ENCODE data around the gene LRRC8A.

The LRRC8A gene

GRCh38 chr9:128894764-128895163, 12.8 kb downstream of the LRRC8A start:
- Histone ChIP-seq H3K27ac (ENCODE audit: low read length) (no peak overlapping the region), H3K36me3 (ENCODE audit: control insufficient read depth, low read depth, low read length) (peaks cover 45% of the 10 kb centered on the region), H3K4me1 (ENCODE audit: control insufficient read depth, low read depth, low read length) (peaks cover 13% of the 10 kb centered on the region), H3K9me3 (ENCODE audit: control insufficient read depth, low read depth, low read length) (no peaks in the 10 kb centered on the region), H3K27me3 (ENCODE audit: control insufficient read depth, insufficient read depth, low read length) (no peaks in the 10 kb centered on the region), H3K9ac (ENCODE audit: low read length) (no peak overlapping the region), H3K4me3 (ENCODE audit: low read length) (no peak overlapping the region)

GRCh38 chr9:128895556-128895955, 13.6 kb downstream of the LRRC8A start:
- H3K4me3 ChIP-seq (ENCODE audit: low read length): no peak overlapping the region
- peaks cover 13% of the 10 kb centered on the region for H3K4me1 ChIP-seq (ENCODE audit: control insufficient read depth, low read depth, low read length)
- no peaks in the 10 kb centered on the region for H3K9me3 ChIP-seq (ENCODE audit: control insufficient read depth, low read depth, low read length)
- no peak overlapping the region for H3K27ac ChIP-seq (ENCODE audit: low read length)
- H3K27me3 ChIP-seq (ENCODE audit: control insufficient read depth, insufficient read depth, low read length): no peaks in the 10 kb centered on the region
- peaks cover 44% of the 10 kb centered on the region for H3K36me3 ChIP-seq (ENCODE audit: control insufficient read depth, low read depth, low read length)
- no peak overlapping the region for H3K9ac ChIP-seq (ENCODE audit: low read length)

GRCh38 chr9:128898382-128898781, 16.4 kb downstream of the LRRC8A start:
- Histone ChIP-seq H3K9ac (ENCODE audit: low read length) (no peak overlapping the region), H3K9me3 (ENCODE audit: control insufficient read depth, low read depth, low read length) (no peaks in the 10 kb centered on the region), H3K27me3 (ENCODE audit: control insufficient read depth, insufficient read depth, low read length) (no peaks in the 10 kb centered on the region), H3K4me1 (ENCODE audit: control insufficient read depth, low read depth, low read length) (peaks cover 13% of the 10 kb centered on the region), H3K36me3 (ENCODE audit: control insufficient read depth, low read depth, low read length) (peaks cover 24% of the 10 kb centered on the region), H3K4me3 (ENCODE audit: low read length) (no peak overlapping the region), H3K27ac (ENCODE audit: low read length) (no peak overlapping the region)

GRCh38 chr9:128898845-128899565, 17.1 kb downstream of the LRRC8A start:
- H3K9me3 ChIP-seq (ENCODE audit: control insufficient read depth, low read depth, low read length): no peaks in the 10 kb centered on the region
- no peak overlapping the region for H3K9ac ChIP-seq (ENCODE audit: low read length)
- no peak overlapping the region for H3K27ac ChIP-seq (ENCODE audit: low read length)
- H3K27me3 ChIP-seq (ENCODE audit: control insufficient read depth, insufficient read depth, low read length): no peaks in the 10 kb centered on the region
- H3K4me3 ChIP-seq (ENCODE audit: low read length): no peak overlapping the region
- peaks cover 13% of the 10 kb centered on the region for H3K4me1 ChIP-seq (ENCODE audit: control insufficient read depth, low read depth, low read length)
- peaks cover 21% of the 10 kb centered on the region for H3K36me3 ChIP-seq (ENCODE audit: control insufficient read depth, low read depth, low read length)

GRCh38 chr9:128899566-128900322, 17.8 kb downstream of the LRRC8A start:
- no peak overlapping the region for H3K4me3 ChIP-seq (ENCODE audit: low read length)

GRCh38 chr9:128901379-128901778, 19.4 kb downstream of the LRRC8A start:
- Histone ChIP-seq H3K36me3 (ENCODE audit: control insufficient read depth, low read depth, low read length) (peaks cover 9% of the 10 kb centered on the region), H3K4me3 (ENCODE audit: low read length) (no peak overlapping the region), H3K9ac (ENCODE audit: low read length) (no peak overlapping the region), H3K27me3 (ENCODE audit: control insufficient read depth, insufficient read depth, low read length) (no peaks in the 10 kb centered on the region), H3K4me1 (ENCODE audit: control insufficient read depth, low read depth, low read length) (no peaks in the 10 kb centered on the region), H3K27ac (ENCODE audit: low read length) (no peak overlapping the region), H3K9me3 (ENCODE audit: control insufficient read depth, low read depth, low read length) (no peaks in the 10 kb centered on the region)

More at GRCh38 chr9:128899566-128900322, 17.8 kb downstream of the LRRC8A start:
- H3K9me3 ChIP-seq (ENCODE audit: control insufficient read depth, low read depth, low read length): no peaks in the 10 kb centered on the region
- no peak overlapping the region for H3K27ac ChIP-seq (ENCODE audit: low read length)
- H3K27me3 ChIP-seq (ENCODE audit: control insufficient read depth, insufficient read depth, low read length): no peaks in the 10 kb centered on the region
- no peak overlapping the region for H3K9ac ChIP-seq (ENCODE audit: low read length)
- H3K4me1 ChIP-seq (ENCODE audit: control insufficient read depth, low read depth, low read length): peaks cover 13% of the 10 kb centered on the region
- H3K36me3 ChIP-seq (ENCODE audit: control insufficient read depth, low read depth, low read length): peaks cover 20% of the 10 kb centered on the region

- peaks cover 6% of the 10 kb centered on the region for H3K36me3 ChIP-seq (ENCODE audit: control insufficient read depth, low read depth, low read length)
- H3K27ac ChIP-seq (ENCODE audit: low read length): no peak overlapping the region
- no peak overlapping the region for H3K9ac ChIP-seq (ENCODE audit: low read length)
- H3K27me3 ChIP-seq (ENCODE audit: control insufficient read depth, insufficient read depth, low read length): no peaks in the 10 kb centered on the region
- H3K9me3 ChIP-seq (ENCODE audit: control insufficient read depth, low read depth, low read length): no peaks in the 10 kb centered on the region
- no peak overlapping the region for H3K4me3 ChIP-seq (ENCODE audit: low read length)
- no peaks in the 10 kb centered on the region for H3K4me1 ChIP-seq (ENCODE audit: control insufficient read depth, low read depth, low read length)
Observed at GRCh38 chr9:128901822-128902221, 19.9 kb downstream of the LRRC8A start.

GRCh38 chr9:128902351-128903078, 20.6 kb downstream of the LRRC8A start:
- H3K27ac ChIP-seq (ENCODE audit: low read length): no peak overlapping the region
- no peaks in the 10 kb centered on the region for H3K9me3 ChIP-seq (ENCODE audit: control insufficient read depth, low read depth, low read length)
- no peak overlapping the region for H3K9ac ChIP-seq (ENCODE audit: low read length)
- peaks cover 8% of the 10 kb centered on the region for H3K36me3 ChIP-seq (ENCODE audit: control insufficient read depth, low read depth, low read length)
- no peak overlapping the region for H3K4me3 ChIP-seq (ENCODE audit: low read length)
- H3K4me1 ChIP-seq (ENCODE audit: control insufficient read depth, low read depth, low read length): no peaks in the 10 kb centered on the region
- no peaks in the 10 kb centered on the region for H3K27me3 ChIP-seq (ENCODE audit: control insufficient read depth, insufficient read depth, low read length)

GRCh38 chr9:128903079-128903461, 21.1 kb downstream of the LRRC8A start:
- peaks cover 14% of the 10 kb centered on the region for H3K36me3 ChIP-seq (ENCODE audit: control insufficient read depth, low read depth, low read length)
- no peaks in the 10 kb centered on the region for H3K9me3 ChIP-seq (ENCODE audit: control insufficient read depth, low read depth, low read length)
- H3K27me3 ChIP-seq (ENCODE audit: control insufficient read depth, insufficient read depth, low read length): no peaks in the 10 kb centered on the region
- no peaks in the 10 kb centered on the region for H3K4me1 ChIP-seq (ENCODE audit: control insufficient read depth, low read depth, low read length)
- no peak overlapping the region for H3K4me3 ChIP-seq (ENCODE audit: low read length)
- no peak overlapping the region for H3K27ac ChIP-seq (ENCODE audit: low read length)
- H3K9ac ChIP-seq (ENCODE audit: low read length): no peak overlapping the region

GRCh38 chr9:128903871-128904620, 22.1 kb downstream of the LRRC8A start:
- no peak overlapping the region for H3K4me3 ChIP-seq (ENCODE audit: low read length)
- no peaks in the 10 kb centered on the region for H3K4me1 ChIP-seq (ENCODE audit: control insufficient read depth, low read depth, low read length)
- no peaks in the 10 kb centered on the region for H3K9me3 ChIP-seq (ENCODE audit: control insufficient read depth, low read depth, low read length)
- no peaks in the 10 kb centered on the region for H3K27me3 ChIP-seq (ENCODE audit: control insufficient read depth, insufficient read depth, low read length)
- no peak overlapping the region for H3K9ac ChIP-seq (ENCODE audit: low read length)
- H3K36me3 ChIP-seq (ENCODE audit: control insufficient read depth, low read depth, low read length): peaks cover 23% of the 10 kb centered on the region
- no peak overlapping the region for H3K27ac ChIP-seq (ENCODE audit: low read length)

GRCh38 chr9:128905964-128906363, 24.0 kb downstream of the LRRC8A start:
- H3K27ac ChIP-seq (ENCODE audit: low read length): no peak overlapping the region
- peaks cover 42% of the 10 kb centered on the region for H3K36me3 ChIP-seq (ENCODE audit: control insufficient read depth, low read depth, low read length)

More at GRCh38 chr9:128905964-128906363, 24.0 kb downstream of the LRRC8A start:
- Histone ChIP-seq H3K4me1 (ENCODE audit: control insufficient read depth, low read depth, low read length) (peaks cover 2% of the 10 kb centered on the region), H3K9me3 (ENCODE audit: control insufficient read depth, low read depth, low read length) (no peaks in the 10 kb centered on the region), H3K4me3 (ENCODE audit: low read length) (no peak overlapping the region), H3K9ac (ENCODE audit: low read length) (no peak overlapping the region), H3K27me3 (ENCODE audit: control insufficient read depth, insufficient read depth, low read length) (no peaks in the 10 kb centered on the region)
